ENCODE data around the gene ETFBKMT.
"Not testable (repeated sequence)": the region's sequence is repeated elsewhere in the genome, so short reads cannot be mapped to it uniquely, and the experiment has no call there.

Gene ETFBKMT

GRCh38 chr12:31658471-31659086 is 909 bp upstream of the ETFBKMT start:
- no peak for DNase-seq

GRCh38 chr12:31662176-31662849 is 2.8 kb downstream of the ETFBKMT start:
- DNase-seq, result no peak

GRCh38 chr12:31663576-31663975 is 4.1 kb downstream of the ETFBKMT start:
- no peak for DNase-seq

- DNase-seq, result no peak
Measured at GRCh38 chr12:31664038-31664437, 4.5 kb downstream of the ETFBKMT start.

GRCh38 chr12:31669020-31669419 is 9.5 kb downstream of the ETFBKMT start:
- DNase-seq, result no peak

- DNase-seq, result not testable (repeated sequence)
Measured at GRCh38 chr12:31669582-31669981, 10.1 kb downstream of the ETFBKMT start.

GRCh38 chr12:31672521-31672920 is 13.0 kb downstream of the ETFBKMT start:
- no peak for DNase-seq

GRCh38 chr12:31682136-31682962 is 22.9 kb downstream of the ETFBKMT start:
- DNase-seq, result peak; percentile 34

GRCh38 chr12:31685801-31686200 is 26.3 kb downstream of the ETFBKMT start:
- DNase-seq, result no peak

- no peak for DNase-seq
Measured at GRCh38 chr12:31687101-31687527, 27.6 kb downstream of the ETFBKMT start.

GRCh38 chr12:31689921-31690320 is 30.4 kb downstream of the ETFBKMT start:
- not testable (repeated sequence) for DNase-seq

GRCh38 chr12:31702047-31702446 is 42.6 kb downstream of the ETFBKMT start:
- no peak for DNase-seq

GRCh38 chr12:31705621-31706020 is 46.1 kb downstream of the ETFBKMT start:
- DNase-seq, result no peak

- not testable (repeated sequence) for DNase-seq
Measured at GRCh38 chr12:31708118-31708517, 48.6 kb downstream of the ETFBKMT start.

GRCh38 chr12:31710021-31710818 is 50.7 kb downstream of the ETFBKMT start:
- no peak for DNase-seq

GRCh38 chr12:31712877-31713276 is 53.4 kb downstream of the ETFBKMT start:
- DNase-seq, result no peak

GRCh38 chr12:31714406-31715271 is 55.2 kb downstream of the ETFBKMT start:
- no peak for DNase-seq

GRCh38 chr12:31715283-31715825 is 55.9 kb downstream of the ETFBKMT start:
- no peak for DNase-seq

GRCh38 chr12:31716998-31717397 is 57.5 kb downstream of the ETFBKMT start:
- DNase-seq, result not testable (repeated sequence)

- not testable (repeated sequence) for DNase-seq
Measured at GRCh38 chr12:31718542-31719198, 59.2 kb downstream of the ETFBKMT start.

GRCh38 chr12:31722580-31722979 is 63.1 kb downstream of the ETFBKMT start:
- no peak for DNase-seq
